NCI-H1417 (cell line): ENCODE measurements around the gene ARFGAP2.

Experiments used
- DNase-seq, 3 experiments: peaks; one replicate each; lab custom pipeline; 2025; lab: John Stamatoyannopoulos, UW

The ARFGAP2 gene

DNA sequence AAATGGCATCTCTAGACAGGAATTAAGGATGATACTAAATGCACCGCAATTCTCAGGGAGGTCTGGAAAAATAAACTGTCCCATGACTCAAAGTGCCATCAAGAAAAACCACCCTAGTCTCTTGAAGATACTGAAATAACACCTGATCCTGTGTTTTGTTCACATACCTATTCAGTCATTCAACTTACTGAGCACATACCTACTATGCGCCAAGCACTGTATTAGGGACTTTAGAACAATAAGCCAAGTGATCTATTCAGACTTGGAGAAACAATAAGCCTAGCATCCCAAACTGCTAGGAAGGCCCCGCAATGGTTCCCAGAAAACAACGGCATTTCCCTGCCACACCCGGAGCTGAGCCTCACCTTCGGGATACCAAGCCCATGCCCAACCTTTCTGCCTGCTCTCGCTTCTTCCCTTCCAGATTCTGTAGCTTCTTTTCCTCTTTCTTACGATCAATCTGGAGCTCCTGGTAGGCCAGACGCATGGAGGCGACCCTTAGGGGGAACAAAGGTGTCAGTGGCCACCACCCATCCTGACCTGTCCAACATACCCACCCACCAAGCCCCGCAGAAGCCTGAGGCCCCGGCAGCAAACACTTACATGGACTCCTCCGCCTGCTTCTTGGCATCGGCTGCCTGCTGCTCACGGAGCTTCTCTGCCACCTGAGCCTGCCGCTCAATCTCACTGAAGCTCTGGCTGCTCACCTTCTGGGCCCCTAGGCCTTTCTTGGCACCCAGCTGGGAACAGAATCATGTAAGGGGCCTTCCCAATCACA lies 5.4 kb downstream of the ARFGAP2 start:
- DNase-seq: no peak

DNA sequence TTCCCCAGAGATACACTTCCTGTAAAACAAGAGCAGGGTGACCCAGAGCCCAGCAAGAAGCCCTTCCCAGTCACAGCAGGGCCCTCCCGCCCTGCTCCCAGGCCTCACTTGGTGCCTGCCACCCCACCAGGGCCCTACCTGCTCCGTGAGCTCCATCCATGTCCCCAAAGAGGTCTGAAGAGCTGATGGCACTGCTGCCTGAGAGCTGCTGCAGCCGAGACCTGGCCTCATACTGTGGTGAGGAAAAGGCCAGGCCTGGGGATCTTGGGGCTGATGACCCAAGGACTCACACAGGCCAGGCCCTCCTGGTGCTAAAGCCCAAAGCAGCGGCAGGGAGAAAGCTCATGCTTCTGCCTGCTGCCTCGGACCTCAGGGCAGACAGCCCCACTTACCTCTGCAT lies 10.3 kb downstream of the ARFGAP2 start:
- no peak for DNase-seq

DNA sequence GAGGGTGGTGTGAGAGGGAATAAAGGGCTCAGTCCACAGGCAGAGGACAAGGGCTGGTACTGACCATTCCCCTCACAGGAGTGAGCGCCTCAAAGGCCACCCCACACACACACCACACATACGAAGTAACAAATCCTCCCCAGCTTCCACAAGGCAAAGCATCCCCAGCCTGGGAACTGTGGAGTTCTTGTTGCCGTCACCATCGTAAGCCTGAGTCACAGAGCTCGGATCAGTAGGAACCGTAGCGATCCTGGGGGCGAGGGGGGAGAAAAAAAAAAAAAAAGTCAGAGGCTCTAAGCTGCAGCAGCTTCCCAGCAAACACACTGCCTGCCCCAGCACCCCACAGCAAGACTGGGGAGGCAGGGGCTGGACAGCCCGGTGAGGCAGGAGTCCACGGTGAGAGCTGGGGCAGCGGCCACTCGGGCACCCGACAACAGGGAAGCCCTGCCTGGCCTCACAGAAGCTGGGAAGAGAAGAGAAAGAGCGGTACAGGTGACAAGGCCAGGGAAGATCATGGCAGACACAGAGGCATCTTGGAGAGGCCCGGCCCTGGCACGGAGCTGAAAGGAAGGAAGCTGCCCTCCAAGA lies 11.3 kb downstream of the ARFGAP2 start:
- no peak for DNase-seq

DNA sequence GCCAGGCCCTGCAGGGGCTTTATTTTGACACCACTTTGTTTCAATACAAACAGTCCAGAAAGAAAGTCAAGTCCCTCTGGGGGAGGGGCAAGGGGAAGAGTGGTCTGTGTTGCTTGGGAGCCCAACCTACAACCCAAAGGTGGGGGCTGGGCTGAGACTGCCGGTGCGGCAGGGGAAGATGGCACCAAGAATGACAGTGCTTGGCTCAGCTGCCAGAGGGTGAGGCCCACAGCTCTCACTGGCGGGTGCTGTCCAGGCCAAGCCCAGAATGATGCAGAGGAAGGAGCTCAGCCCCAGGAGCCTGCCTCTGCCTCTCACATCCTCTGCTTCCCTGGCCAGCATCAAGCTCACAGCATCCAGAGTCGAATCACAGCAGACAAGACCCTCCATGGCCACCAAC lies 12.4 kb downstream of the ARFGAP2 start:
- DNase-seq: no peak

DNA sequence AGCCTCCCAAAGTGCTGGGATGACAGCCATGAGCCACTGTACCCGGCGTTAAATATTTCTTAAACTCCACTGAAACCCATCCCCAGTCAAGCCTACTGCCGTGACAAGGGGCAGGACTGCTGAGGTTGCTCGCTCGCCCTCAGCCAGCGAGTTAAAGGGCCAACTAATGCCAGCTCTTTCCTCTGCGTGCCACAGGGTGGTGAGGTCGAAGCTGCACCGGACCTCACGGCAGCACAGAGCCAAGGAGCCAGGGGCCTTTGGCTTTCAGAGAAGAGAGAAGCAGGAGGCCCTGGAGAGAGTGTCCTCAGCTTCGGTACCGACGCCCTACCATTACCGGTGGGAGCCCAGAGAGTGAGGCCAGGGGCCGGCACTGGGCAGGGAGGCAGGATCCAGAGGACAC lies 12.8 kb downstream of the ARFGAP2 start:
- DNase-seq: no peak

DNA sequence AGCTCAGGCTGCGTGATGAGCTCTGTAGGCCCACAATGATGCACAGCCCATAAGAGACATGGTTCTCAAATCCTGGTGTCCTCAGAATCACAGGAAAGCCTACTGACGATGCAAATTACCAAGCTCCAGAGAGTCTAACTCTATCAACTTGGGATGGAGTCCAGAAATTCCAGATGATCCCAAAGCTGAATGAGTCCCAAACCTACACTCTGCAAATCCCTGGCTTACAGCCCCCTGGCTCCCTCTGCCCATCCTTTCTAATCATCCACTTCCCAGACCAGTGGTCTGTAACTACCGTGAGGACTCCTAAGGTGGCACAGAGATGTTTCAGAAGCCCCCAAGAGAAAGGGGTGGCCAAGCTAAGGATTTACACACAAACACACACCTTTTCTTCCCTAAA lies 13.5 kb downstream of the ARFGAP2 start:
- no peak for DNase-seq

DNA sequence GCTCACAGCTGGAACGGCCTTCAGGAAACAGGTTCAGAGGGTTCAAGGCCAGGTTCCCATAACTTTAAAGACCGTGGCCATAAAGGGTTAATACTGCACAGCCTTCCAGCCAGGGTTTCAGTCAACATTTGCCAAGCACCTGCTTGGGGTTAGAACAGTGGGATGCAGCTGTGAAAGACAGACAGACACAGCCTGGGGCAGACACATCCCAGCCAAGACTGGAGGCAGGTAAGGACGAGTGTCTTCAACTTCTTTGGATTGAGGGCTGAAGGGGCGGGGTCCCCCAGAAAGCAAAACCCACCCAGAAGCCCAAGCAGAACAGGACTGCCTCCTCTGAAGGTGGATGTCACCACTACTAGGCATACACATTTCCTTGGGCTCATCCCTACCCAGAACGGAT lies 14.3 kb downstream of the ARFGAP2 start:
- DNase-seq: no peak

DNA sequence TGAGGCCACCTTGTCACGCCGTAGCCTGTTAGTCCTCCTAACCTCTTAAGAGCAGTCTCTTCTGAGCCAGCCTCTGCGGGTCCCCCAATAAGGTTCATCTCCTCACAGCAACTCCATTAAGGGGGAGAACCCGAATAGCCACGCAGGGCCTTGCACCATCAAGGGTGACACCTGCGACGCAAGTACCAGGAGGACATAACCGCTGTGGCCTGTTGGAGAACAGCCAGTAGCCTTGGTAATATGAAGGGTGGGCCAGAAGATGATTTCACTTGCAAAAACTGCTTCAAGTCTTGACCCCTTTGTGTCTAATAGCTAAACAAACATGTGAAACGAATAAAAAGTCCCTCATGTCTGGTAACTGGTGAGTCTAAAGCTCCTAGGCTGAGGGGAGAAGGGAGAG lies 14.8 kb downstream of the ARFGAP2 start:
- DNase-seq: no peak

DNA sequence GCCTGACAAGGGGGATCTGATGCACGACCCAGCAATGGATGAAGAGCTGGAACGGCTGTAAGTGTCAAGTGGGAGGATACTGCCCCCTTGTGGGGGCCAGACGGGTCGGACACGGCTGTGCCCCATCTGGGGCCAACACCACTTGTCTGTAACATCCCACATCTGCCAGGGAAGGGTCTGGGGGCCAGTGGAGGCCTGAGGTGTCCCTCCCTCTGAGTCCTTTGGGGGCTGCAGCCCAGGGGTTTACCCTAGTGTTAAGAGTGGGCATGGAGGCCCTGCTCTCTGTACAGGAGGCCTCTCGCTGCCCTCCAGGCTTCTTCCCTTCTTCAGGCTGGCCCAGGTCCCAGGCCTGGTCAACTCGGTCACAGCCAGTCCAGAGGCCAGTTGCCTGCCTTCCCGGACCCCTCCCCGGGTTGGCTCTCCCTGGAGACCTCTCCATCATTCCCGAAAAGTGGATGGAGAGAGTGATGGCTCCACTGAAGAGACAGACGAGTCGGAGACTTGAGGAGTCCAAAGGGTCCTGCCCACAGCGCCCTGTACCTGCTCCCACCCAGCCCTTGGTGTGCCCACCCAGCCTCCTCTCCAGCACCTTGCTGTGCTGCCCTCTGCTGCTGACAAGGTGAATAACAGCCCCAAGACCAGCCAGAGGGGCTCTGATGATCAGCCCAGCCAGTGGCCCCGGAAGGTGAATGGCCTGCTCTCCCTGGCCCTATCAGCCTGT lies 15.4 kb downstream of the ARFGAP2 start:
- DNase-seq: peak; percentile 48 to 81 (median 69)

DNA sequence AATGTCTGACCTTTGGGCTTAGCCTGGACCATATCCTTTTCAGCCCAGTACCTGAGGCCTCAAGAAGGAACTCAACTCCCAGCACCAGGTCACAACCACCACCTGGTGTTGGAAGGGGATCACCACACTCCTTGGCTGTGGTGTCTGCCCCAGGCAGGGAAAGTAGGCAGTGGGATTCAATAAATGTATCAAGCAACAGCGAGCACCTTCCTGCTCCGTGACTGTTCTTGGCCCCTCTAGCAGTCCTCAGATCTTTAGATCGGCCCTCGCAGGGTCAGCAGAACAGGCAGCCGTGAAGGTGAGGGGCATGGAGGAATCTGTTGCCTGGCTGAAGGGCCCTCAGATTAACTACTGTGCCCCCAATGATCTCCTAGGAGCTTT lies 15.9 kb downstream of the ARFGAP2 start:
- peak in 1 of 3 experiments; percentile 51 for DNase-seq

DNA sequence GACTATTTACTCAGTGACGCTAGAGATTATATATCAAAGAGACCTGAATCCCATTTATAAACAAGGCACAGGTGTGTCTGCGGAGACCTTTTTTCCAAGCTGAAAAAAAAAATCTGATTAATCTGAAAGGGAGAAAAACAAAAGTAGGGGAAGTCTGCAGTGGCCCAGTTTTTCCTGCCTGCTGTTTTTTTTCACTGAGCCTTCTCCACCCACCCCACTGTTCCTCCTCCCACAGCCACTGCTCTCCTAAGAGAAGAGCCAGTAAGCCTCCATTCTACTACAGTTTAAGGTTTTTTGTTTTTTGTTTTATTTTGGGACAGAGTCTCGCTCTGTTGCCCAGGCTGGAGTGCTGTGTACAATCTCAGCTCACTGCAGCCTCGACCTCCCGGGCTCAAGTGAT lies 18.4 kb downstream of the ARFGAP2 start:
- no peak for DNase-seq

DNA sequence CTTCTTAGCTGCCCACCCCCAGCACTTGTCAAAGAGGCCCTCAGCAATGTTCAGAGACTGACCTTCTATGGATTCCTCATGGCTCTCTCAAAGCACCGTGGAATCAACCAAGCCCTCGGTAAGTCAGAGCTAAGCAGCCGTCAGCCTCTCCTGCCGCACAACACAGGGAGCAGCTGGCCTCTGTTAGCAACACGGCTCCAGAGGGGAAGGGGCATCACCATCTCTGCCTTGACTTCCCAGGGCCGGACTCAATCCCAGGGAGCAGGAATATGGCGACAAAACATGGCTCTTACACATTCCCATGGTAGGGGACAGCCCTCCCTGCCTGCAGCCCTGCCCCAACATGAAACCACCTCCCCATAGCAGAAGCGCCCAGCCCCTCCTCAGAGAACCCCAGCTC lies 18.9 kb downstream of the ARFGAP2 start:
- DNase-seq: no peak

DNA sequence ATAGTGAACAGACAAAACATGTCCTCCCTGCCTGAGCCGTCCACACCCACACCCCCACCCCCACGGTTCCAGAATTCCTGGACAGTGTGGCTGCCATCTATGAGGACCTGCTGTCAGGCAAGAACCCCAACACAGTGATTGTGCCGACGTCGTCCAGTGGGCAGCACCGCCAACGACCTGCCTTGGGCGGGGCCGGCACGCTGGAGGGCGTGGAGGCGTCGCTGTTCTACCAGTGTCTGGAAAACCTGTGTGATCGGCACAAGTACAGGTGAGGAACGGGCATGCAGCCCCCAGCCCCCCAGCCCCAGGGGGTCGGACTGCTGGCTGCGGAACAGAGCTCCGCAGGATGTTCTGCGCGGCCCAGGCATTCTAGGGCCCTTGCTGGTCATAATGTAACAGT lies 19.7 kb downstream of the ARFGAP2 start:
- no peak for DNase-seq

DNA sequence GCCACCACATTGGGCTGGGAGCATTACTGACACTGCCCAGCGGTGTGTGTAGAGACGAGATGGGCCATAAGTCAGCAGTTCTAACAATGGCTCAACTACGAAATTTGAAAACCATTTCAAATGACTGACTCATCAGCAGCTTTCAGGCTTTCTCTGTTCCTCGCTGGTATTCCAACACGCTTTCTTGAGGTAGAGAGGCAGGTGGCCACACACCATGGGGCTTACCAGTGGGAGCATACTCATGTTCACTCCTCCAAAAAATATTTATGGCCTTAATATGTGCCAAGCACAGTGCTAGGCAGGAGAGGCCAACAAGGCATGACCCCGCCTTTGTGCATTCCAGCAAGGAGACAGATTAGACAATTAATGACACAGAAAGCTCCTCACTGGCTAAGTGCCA lies 20.3 kb downstream of the ARFGAP2 start:
- no peak for DNase-seq

DNA sequence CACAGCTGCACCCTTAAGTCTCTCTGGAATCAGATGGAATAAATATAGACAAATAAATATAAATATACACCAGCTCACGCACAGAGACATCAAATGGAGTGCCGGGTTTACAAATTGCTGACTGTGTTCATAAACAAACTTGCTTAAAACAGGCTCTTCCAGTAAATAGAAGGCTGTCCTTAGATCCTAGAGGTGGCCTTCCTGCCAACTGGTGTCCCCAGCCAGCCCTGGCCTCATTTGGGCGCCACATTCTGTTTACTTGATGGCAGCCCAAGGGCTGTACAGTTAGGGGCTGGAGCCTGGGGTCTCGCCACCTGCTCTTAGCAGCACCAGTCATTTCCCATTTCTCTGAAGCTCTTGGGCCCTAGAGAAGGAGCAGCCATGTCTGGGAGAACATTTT lies 20.8 kb downstream of the ARFGAP2 start:
- DNase-seq: no peak

DNA sequence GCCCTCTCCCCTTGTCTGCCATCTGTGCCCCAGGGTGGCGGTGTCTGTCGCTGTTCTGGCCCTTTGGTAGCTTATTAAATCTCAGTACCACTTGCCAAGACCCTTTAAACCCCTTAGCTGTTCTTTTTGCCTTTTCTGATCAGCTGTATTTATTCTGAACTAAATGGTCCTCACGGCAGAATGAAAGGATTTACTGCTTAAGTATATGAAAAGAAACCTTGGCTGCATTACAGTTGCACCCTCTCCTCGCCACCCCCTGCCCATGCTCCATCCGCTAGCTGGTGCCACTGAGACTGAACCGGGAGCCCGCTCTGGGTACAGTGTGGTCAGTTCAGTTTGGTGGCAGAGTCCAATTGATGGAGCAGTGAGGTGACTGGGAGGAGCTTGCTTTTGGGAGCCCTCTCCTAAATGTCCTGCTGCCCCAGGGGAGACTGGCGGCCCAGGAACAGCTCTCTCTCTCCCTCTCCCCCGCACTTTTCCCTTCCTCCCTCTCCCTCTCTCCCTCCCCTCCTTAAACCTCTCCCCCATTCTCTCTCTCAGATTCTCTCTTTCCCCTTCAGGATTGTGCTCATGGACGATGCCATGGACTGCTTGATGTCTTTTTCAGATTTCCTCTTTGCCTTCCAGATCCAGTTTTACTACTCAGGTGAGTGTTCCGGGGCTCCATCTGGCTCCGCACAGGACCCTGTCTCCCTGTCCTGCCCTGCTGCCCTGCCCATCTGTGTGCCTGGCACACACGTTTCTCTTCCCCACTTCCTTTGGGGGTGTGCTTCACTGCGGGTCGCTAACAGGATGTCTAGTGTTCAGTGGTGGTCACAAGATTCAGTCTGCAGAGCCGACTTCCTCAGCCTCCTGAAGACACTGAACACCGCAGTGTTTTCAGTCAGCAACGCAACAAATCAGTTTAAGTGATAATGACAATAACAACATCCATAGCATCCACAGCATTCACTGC lies 21.8 kb downstream of the ARFGAP2 start:
- no peak for DNase-seq

DNA sequence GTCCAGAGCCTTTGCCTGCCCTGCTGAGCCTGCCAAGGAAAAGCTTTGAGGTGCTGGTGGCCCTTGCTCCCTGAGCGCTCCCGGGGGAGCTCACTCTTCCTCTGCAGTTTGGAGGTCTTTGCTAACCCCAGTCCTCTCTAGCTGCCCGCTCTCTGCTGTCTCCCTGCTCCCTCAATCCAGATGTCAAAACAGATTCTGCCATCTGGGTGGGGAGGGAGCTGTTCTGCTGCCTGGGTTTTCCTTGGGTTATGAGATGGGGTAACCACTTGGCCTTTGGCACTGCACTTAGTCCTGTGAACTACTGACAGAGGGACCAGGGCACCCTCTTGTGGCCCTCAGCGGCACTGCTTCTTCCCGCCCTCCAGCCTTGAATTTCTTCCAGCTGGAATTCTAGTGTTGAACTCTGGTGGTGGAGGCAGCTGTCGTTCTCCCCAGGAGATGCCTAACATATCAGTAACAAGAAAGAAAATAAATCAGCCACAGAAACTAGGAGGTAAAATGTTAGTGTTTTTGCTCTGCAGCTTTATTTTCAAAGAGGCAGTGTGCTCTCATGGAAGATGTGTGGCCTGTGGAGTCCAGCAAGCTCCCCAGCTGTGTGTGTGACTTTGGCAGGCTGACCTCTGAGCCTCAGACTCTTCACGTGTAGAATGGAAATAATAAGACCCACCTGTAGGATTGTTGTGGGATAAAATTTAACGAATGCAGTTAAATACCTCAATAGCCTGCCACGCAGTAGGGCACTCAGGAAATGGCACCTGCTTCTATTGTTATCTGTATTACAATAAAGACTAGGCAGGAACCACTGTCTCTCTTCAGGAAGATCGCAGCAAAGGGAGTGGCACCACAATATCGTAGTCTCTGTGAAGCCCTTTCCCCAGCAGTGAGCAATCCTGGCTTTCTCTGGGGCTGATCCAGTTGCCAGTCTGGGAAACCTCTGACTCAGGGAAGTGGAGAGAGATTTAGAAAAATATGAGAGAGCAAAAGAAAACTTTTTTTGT lies 23.4 kb downstream of the ARFGAP2 start:
- peak; percentile 75 to 91 (median 88) for DNase-seq

DNA sequence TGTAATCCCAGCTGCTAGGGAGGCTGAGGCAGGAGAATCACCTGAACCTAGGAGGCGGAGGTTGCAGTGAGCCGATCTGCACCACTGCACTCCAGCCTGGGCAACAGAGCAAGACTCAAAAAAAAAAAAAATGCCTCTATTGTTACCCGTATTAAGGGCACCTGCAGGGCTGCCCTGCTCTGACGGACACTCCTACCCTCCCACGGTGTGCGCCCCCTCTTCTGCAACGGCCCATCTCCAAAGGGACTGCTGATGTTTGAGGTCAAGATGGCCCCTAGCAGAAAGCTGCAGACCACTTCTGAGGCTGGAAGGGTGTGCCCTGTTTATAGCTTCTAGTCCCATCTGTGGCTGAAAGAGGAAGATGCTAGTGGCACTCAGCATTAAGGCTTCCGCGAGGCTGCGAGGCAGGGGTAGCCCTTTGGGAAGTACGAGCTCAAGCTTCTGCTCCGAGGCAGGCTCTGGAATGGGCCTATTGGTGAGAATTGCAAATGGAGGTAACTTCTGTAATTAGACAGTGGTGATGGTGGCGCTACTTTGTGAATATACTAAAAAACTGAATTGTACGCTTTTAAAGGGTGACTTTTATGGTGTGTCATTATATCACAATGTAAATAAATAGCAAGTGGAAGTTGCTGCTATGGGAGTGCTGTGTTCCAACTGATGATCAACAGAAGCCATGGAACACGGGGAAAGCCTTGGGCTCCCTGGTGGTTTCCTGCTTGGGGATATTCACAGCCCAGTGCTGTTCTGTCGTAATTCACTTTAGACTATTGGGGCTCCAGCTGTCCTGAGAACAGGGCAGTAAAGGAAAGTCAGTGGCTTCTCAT lies 24.3 kb downstream of the ARFGAP2 start:
- peak; percentile 24 to 57 (median 48) for DNase-seq

DNA sequence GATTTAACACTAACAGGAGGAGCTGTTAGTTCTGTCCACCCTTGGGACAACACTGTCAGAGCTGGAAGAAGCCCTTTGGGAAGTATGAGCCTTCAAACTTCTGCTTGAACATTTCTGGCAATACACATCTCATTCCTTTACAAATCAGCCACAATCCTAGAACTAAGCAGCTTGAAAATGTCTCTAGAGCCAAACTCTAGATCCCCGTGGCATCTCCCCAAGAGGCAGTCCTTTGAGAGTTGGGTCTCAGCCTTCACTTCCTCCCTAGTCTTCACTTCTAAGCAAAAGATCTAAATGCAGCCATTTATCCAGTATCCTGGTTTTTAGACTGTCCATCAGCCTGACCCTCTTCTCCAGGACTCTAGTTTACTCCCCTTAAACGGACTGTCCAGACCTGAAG lies 26.9 kb downstream of the ARFGAP2 start:
- no peak for DNase-seq
